MV-4-11 (cell line): ENCODE data around the gene TNFSF10.
"Not testable (repeated sequence)": the region's sequence is repeated elsewhere in the genome, so short reads cannot be mapped to it uniquely, and the experiment has no call there.

Source experiments
- DNase-seq: peaks from one replicate; lab custom pipeline; 2025; lab: John Stamatoyannopoulos, UW

The TNFSF10 gene

DNA sequence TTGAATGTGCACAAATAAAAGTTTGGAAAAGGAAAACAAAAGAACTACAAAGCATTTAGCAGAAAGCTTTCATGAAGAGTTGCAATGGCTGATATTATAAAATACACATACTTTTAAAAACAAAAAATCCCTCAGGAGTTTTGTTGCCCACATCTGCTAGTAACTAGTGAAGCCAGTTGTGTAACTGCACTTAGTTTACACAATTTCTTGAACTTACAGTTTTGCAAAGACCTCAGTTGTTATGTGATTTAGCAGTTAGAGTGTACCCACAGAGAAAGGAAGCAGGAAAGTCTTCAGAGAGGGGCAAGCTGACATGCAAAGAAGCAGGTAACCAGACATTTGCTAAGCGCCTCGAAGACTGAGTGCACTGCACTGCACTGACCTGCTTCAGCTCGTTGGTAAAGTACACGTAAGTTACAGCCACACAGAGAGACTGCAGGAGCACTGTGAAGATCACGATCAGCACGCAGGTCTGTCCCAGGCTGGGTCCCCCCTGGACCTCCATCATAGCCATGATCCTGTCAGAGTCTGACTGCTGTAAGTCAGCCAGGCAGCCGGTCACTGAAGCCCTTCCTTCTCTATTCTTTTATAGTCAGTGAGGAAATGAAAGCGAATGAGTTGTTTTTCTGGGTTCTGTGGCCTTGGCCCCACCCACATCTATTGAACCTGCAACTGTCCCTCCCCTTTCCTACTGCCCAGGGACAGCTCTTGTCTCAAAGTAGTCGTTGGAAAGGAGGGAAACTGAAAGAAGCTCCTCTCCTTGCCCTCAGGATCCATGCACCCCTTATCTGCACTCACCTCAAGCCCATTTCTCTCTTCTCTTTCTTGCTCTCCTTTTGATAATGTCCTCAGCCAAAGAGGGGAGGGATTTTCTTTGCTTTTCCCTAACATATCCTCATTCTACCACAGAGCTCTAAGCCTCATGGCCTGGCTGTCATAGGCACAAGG lies at the start of gene TNFSF10:
Gene TNFSF10 (minus strand): TSS at position 560 of the 948 bp plus-strand sequence. CDS start 46 bp downstream, at position 514.
- DNase-seq = peak; percentile 95

DNA sequence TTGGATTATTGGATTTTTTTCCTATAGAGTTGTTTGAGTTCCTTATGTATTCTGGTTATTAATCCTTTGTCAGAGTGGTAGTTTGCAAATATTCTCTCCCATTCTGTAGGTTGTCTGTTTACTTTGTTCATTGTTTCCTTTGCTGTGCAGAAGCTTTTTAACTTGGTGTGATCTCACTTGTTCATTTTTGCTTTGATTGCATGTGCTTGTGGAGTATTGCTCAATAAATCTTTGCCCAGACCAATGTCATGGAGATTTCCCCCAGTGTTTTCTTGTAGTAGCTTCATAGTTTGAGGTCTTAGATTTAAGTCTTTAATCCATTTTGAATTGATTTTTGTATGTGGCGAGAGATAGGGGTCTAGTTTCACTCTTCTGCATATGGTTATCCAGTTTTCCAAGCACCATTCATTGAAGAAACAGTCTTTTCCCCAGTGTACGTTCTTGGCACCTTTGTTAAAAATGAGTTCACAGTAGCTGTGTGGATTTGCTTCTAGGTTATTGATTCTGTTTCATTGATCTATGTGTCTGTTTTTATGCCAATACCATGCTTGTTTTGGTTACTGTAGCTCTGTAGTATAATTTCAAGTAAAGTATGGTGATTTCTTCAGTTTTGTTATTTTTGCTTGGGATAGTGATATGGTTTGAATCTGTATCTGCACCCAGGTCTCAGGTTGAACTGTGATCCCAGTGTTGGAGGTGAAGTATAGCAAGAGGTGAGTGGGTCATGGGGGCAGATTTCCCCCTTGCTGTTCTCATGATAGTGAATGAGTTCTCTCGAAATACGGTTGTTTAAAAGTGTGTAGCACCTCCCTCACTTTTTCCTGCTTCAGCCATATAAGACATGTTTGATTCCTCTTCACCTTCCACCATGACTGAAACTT lies 46.1 kb upstream of the TNFSF10 start:
- DNase-seq = peak; percentile 44

DNA sequence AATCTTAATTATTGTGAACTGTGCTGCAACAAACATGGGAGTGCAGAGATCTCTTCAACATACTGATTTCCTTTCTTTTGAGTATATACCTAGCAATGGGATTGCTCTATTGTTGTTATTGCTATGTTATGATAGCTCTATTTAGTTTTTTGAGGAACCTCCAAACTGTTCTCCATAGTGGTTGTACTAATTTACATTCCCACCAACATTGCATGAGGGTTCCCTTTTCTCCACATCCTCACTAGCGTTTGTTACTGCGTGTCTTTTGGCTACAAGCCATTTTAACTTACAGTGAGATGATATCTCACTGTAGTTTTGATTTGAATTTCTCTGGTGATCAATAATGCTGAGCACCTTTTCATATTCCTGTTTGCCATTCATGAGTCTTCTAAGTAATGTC lies 45.5 kb upstream of the TNFSF10 start:
- peak; percentile 68 for DNase-seq

DNA sequence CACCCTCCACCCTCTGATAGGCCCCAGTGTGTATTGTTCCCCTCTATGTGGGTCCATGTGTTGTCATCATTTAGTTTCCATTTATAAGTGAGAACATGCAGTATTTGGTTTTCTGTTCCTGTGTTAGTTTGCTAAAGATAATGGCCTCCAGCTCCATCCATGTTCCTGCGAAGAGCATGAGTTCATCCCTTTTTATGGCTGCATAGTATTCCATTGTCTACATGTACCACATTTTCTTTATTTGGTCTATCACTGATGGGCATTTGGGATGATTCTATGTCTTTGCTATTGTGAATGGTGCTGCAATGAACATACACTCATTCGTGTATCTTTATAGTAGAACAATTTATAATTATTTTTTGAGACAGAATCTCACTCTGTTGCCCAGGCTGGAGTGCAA lies 43.6 kb upstream of the TNFSF10 start:
- not testable (repeated sequence) for DNase-seq

DNA sequence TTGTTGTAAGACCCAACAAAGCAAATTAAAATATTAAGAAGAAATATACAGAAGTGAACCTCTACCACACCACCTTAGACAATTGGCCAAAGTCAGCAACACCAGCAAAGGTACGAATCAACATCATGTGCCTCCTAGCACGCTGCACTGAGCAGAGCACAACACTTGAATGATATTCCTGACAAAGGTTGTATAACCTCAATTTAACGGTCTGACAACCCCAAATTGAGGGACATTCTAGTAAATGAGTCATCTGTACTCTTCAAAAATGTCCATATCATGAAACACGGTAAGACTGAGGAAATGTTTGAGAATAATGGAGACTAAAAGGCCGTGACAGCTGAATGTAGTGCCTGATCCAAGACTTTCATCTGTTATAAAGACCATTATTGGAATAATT lies 41.3 kb upstream of the TNFSF10 start:
- no peak for DNase-seq

DNA sequence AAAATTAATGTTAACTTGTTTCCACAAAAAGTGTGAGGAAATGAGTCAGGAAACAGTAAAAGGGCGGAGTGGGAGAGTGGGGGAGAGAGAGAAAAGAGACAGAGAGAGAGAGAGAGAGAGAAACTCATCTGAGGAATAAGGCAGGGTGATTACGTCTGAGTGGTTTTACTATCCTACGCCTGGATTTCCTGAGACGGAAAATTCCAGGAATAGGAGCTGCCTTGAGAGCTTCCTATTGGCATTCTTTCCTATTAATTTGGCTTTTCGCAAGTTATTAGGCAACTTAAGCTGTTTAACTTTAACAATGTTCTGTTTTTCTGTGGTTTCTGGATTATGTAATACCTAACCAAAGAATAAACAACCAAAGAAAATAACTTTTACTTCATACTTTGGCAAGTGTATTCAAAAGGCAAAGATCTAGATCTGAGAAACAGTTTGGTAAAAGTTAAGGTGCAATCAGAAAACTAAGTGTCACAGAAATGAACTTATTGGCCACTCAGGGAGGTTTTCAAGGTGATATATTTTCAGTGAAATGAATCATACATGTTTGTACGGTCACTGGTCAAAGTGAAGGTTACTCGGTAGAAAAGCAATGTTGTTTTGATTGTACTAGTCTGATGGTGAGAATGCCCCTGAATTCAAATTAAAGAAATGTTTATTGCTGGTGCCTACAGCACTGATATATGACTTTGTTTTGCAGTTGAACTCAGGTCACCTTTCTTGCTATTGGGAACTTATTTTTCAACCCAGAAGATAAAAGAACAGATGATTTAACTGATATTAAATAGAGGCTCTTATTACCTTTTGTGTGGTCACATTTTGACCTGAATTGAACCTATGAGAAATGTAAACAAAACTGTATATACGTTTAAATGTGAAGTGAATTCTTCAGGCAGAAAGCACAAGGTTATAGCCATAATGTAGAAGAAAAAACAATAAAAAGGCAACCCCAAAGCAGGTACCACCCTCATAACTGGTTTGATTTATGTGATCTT lies 39.9 kb upstream of the TNFSF10 start:
- DNase-seq = peak; percentile 55

DNA sequence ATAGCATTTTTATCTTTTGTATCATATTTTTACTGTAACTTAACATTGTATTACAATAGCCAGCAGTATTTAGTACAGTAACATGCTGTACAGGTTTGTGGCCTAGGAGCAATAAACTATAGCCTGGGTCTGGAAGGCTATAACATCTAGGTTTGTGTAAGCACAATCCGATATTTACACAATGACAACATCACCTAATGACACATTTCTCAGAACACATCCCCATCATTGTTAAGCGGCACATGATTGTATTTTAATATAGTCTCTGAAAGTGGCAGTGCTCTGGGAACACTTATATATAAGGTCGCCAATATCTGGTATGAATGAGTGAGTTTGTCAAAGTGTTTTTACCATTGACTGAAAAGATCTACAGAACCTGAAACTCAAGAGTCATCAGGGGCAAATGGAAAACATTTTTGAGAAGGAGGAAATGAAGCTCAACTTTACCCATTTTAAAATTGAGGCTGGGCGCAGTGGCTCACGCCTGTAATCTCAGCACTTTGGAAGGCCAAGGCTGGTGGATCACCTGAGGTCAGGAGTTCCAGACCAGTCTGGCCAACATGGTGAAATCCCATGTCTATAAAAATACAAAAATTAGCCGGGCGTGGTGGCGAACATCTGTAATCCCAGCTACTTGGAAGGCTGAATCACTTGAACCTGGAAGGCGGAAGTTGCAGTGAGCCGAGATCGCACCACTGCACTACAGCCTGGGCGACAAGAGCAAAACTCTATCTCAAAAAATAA lies 38.8 kb upstream of the TNFSF10 start:
- DNase-seq = peak; percentile 38

DNA sequence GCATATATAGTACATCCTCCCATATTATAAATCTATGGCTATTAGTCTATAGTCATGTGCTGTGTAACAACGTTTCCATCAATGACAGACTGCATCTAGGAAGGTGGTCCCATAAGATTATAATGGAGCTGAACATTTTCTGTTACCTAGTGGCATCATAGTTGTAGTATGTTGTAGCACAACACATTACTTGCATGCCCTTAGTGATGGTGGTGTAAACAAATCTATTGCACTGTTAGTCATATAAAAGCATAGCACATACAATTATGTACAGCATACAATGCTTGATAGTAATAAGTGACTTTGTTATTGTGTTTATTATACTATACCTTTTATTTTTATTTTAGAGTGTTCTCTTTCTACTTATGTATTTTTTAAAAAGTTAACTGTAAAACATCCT lies 37.4 kb upstream of the TNFSF10 start:
- DNase-seq = no peak

DNA sequence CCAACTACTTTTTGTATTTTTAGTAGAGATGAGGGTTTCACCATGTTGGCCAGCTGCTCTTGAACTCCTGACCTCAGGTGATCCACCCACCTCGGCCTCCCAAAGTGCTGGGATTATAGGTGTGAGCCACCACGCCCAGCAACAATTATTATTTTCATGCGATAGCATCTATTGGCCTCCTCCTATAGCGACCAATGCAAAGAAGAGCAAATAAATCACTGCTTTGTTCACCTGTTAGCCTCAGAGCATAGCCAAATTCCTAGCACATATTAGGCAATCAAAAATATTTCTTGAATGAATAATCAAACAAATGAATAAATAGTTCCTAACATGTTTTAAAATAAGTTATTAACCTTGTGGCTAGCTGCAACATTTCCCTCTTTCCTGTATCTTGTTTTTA lies 36.8 kb upstream of the TNFSF10 start:
- no peak for DNase-seq

DNA sequence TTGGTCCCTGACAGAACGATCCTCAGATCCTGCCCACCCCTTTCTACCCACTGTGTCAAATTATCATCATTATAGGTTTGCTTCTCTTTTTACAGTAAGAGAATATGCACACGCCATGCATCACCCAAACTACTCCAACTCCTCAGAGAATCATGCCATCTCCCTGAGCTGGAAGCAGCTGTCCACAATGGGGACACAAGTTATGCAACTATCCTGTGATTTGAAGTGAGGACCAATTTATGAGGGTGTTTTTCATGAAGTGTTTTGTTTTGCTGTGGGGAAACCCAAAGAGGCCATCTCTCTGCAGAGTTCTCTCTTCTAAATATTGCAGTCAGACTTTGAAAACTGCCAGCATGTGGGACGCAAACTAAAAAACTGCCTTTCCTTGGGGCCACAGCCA lies 35.8 kb upstream of the TNFSF10 start:
- peak; percentile 73 for DNase-seq

DNA sequence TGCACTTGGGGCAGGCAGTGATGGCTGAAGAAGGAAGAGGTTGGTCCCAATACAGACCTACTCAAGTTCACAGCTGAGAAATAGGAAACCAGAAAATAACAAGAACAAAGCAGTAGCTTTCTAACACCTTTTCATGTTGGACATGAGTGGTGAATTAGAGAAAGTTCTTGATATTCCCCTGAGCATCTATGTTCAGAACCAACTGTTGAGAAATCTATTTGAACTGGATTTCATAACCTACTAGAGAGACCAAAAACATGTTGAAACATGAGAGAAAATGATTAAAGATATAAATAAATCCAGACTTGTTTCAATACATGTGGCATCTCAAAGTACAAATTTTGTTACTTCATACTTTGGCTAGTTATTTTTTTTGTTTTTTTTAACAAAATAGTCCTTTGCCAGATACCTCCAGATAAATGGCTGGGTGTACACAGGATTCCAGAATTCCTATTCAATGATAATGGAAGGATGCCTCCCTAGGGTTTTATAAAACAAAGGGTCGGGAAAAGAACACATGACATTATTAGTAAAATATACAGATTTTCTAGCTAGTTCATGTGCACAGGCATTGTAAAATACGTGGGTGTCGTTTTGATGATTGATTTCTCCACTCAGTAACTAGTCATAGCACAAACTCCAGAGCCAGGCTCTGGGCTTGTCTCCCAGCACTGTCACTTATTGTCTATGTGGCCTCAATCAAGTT lies 34.4 kb upstream of the TNFSF10 start:
- DNase-seq = peak; percentile 23

DNA sequence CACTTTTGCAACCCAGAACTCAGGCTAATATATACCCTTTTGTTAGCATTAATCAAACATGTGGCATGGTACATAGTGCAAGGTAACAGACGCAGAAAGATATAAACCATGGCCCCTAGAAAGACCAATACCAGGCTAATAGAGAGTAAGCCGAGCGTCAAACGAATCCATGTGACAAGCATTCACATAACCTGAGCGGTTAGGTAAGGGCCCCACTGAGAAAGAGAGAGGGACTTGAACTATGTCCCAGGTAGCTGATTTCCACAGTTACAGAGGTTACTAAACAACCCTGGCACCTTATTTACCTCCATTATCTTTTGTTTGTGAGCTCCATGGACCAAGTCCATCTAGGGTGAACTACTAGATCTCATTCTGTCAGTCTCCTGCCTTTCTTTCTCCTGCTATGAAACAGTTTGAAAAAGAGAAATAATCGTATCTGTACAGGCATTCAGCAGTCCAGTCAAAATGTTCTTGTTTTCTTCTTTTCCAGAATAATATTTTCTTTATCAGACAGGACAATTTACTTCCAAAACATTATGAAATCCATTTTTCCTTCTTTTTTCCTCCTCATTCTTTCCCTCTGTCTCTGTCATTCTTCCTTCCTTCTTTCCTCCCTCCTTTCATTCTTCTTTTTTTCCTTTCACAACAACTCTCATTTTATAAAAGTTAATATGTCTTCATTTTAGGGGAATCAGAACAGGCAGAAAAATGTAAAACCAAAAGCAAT lies 30.5 kb upstream of the TNFSF10 start:
- DNase-seq = no peak

DNA sequence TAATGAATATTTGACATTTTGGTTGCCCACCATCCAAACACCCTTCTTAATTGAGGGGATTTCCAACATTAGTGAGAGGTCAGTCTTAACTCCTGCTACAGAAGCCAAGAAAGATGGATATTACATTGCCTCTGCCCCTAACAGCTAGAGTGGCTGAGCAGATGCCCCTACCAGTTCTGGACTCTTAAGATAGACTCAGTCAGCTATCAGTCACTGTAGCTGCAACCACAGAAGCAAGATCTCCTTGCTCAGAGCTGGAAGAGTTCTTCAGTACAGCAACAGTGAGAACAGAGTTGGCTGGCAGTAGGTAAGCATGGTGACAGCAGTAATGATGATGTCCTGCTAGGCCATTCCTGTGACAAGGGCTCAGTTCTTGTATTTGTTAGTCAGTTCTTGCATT lies 29.4 kb upstream of the TNFSF10 start:
- no peak for DNase-seq

DNA sequence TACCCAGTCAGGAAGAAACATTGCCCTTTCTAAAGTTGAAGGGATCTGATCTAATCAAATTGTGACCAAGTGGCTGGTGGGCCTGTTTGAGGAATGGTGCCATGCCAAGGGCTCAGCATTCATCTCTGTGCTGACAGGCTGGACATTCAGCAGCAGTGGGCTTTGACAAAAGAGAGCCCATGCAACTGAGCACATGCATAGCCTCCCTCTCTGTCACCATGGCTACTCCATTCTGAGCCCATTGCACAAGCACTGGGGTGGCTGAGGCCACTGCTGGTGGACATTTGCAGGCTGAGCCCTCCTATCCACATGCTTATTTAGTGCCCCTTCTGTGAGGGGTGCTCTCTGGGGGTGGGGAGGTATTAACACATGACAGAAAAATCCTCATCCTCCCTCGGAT lies 28.6 kb upstream of the TNFSF10 start:
- no peak for DNase-seq

DNA sequence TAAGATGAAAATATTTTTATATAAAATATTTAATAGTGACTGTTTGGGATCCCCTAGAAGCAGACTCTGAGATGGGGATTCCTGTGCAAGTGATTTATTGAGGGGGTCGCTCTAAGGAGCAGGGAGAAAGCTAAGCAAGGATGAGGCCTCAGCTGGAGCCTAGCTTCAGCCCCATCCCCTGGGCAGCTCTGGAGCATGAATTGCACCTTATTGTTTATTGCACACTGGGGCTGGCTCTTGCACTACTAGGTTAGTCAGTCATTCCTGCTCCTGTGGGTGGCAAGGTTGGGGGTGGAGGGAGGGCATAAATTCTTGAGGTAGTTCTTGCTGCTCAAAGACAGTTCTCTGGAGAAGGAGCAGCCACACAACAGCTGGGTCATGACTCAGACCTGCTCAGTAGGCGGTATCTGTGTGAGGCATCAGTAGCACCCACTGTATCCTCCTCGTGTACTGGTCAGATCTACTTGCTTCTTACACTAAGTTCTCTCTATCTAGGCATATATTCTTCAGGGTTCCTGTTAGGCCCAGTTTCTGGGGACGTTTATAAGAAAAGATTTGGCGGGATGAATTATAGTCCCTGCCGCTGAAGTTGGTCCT lies 27.2 kb upstream of the TNFSF10 start:
- DNase-seq = peak; percentile 84

DNA sequence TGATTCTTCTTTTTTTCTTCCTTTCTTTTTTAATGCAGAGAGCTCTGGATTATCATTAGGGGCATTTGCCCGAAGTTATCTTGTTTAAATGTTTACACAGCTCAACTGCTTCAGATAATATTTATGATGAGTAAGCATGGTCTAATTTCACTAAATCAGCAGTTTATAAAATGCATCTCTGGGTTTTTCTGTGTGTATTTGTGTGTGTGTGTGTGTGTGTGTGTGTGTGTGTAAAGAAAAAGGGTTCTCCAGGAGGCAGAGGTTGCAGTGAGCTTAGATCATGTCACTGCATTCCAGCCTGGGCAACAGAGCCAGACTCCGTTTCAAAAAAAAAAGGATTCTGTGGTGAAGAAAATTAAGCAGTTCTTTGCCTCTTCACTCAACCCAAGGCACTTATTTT lies 25.9 kb upstream of the TNFSF10 start:
- no peak for DNase-seq

DNA sequence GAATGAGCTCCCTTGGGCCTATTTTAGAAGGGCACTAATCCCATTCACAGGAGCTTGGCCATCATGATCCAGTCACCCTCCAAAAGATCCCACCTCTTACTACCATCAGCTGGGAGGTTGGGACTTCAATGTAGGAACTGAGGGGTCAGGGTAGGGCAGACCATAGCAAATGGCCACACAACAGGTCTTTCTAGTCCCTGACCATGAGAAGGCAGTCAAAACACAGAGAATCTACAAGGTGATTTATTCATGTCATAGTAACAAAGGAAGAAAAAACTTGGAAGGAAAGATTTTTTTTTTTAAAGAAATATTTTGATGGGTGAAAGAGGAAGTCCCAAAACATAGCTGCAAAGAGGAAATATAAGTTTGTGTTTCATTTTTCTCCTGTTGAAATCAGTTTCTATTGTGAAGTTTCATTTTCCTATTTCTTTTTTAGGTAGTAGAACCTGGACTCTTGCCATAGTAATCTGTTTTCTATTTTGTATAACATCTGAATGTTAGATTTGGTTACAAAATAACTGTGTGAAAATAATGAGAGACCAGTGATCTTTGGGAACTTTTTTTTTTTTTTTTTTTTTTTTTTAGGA lies 23.5 kb upstream of the TNFSF10 start:
- peak; percentile 83 for DNase-seq

DNA sequence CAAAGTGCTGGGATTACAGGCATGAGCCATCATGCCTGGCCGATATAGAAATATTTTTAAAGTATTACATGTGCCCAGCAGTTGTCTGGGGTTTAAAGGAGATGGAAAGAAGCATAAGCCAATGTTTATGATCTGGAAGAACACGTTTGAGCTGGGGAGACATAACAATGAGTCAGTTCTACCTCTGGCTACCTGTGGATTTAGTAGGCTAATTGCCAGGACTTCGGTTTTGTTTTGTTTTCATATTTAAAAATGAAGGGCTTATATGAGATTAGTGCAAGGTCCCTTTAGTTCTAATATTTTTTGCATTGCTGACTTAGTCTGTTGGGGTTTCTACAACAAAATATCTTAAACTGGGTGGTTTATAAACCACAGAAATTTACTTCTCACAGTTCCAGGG lies 22.9 kb upstream of the TNFSF10 start:
- DNase-seq = no peak

DNA sequence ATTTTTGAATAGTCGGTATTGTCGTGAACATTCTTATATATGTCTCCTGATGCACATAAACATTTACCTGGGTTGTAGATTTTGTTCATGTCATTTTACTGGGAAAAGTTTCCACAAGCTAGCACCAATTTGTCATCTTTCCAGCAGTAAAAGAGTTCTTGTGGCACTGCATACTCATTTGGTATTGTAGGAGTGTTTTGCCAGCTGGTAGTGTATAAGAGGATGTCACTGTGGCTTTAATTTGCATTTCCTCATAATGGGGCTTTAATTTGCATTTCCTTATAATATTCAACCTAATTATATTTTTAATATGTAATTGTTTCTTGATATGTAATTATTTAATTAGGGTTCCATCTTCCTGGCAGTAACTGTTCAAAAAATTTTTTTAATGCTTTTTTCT lies 21.2 kb upstream of the TNFSF10 start:
- DNase-seq = no peak
